RWPE1 (cell line): ENCODE results near the gene POLR1A.

Experiments
- CTCF ChIA-PET: fragments of 350-600 bp; sonication (Branson Sonifier 250); formaldehyde crosslinking; extraction: SDS; loops from one replicate; lab custom pipeline; 2021; lab: Yijun Ruan, JAX
- POLR2A ChIA-PET: fragments of 400-600 bp; formaldehyde crosslinking; extraction: SDS; loops from one replicate; lab custom pipeline; 2020; ENCODE audit warnings: antibody characterized with exemption; ENCODE audit not compliant: low non-redundant PET; lab: Yijun Ruan, JAX
- DNase-seq: peaks from one replicate; pipeline ENCODE4 v3.0.0; 2012; ENCODE audit warnings: low spot score
- H3K27ac ChIP-seq: fragments of 450-650 bp; 2 replicates; pipeline ENCODE4 v1.5.1; 2017
- TF ChIP-seq, protein P1 (sequence below): fragments of 450-650 bp; conservative IDR thresholded peaks from 2 replicates; pipeline ENCODE4 v1.5.1; 2017; ENCODE audit warnings: low read depth, mild to moderate bottlenecking

The POLR1A gene

GRCh38 chr2:86000131-86000937 lies 105.4 kb downstream of the POLR1A start:
- ChIA-PET POLR2A (no interaction called here), CTCF (no interaction called here)
- DNase-seq, result no peak
- TF ChIP-seq, protein P1, sequence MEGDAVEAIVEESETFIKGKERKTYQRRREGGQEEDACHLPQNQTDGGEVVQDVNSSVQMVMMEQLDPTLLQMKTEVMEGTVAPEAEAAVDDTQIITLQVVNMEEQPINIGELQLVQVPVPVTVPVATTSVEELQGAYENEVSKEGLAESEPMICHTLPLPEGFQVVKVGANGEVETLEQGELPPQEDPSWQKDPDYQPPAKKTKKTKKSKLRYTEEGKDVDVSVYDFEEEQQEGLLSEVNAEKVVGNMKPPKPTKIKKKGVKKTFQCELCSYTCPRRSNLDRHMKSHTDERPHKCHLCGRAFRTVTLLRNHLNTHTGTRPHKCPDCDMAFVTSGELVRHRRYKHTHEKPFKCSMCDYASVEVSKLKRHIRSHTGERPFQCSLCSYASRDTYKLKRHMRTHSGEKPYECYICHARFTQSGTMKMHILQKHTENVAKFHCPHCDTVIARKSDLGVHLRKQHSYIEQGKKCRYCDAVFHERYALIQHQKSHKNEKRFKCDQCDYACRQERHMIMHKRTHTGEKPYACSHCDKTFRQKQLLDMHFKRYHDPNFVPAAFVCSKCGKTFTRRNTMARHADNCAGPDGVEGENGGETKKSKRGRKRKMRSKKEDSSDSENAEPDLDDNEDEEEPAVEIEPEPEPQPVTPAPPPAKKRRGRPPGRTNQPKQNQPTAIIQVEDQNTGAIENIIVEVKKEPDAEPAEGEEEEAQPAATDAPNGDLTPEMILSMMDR, result no peak
- no peak overlapping the region for H3K27ac ChIP-seq

DNA sequence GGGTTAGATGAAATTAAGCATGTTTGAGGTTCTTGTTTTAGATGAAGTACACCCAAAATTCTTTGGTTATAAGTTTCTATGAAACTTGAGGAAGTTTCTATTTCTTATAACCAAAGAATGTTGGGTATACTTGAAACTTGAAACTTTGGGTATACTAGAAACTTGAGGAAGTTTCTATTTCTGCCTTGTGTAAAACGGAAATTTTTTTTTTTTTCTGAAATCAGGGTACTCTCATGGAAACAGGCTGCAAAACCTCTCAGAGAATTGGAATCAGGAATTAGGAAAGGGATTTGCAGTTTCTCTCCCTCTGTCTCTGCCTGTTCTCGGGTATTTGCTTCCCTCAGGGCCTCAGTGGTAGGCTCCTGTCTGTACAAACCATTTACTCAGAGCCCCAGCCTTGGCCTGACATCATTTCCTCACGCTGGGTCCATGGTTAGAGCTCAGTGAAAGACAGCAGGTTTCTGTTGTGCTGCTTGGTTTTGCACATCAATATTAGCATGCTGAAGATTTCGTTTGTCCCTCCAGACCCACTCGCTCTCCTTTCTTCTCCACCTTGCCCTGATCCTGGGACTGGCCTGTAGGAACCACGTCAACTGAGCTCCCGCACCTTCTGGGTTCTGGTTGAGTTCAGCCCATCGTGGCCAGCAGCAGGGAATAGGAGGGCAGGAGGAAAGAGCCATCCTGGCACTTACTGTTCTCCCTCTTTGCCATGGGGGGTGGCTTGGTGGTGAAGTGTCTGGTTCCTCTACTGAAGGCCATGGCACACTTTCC lies 106.4 kb downstream of the POLR1A start:
- TF ChIP-seq, protein P1, result no peak
- ChIA-PET POLR2A (no interaction called here), CTCF (no interaction called here)
- H3K27ac ChIP-seq, result no peak overlapping the region
- no peak for DNase-seq

DNA sequence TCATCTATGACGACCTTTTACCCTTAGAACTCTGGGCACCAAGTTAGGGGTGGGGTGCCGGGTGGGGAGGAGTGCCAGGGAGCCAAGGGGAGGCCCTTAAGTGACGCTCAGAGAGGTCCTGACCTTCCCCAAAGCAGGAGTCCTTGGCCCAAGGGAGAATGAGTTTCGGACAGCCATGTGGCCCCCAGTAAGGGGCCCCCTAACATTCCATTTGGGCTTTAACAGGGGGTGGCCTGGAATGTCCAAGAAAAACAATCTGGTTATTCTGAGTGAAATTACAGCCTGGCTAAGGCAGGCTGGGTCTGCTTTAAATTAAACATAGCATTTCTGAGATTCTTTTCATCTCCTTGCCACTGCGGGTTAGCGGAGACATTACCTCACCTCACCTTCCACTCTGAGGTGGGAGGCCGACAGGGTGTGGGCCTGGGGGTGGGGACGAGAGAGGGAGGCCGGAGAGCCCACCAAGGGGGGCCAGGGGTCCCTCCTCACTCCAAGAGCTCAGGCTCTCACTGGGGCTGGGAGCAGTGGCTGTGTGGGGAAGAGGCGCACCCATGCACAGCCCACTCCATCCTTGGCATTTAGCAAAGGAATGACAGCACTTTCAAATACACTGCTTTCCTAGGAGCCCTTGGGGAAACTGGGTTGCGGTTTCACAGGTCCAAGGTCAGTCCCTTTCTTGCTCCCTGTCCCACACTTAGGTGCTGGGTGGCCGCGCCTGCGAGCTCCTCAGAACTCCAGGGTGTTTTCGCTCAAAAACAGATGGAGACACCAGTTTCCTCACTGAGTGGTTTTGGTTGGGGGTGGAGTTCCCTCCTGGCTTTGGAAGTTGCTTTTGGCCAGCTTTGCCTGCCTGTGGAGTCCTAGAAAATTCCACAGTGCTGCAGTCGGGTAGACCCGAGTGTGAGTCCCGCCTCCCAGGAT lies 107.4 kb downstream of the POLR1A start:
- TF ChIP-seq, protein P1, result no peak
- H3K27ac ChIP-seq, result no peak overlapping the region
- DNase-seq, result no peak
- ChIA-PET CTCF (no interaction called here), POLR2A (no interaction called here)

GRCh38 chr2:85997017-85997970 lies 108.4 kb downstream of the POLR1A start:
- CTCF ChIA-PET, result no interaction called here
- TF ChIP-seq, protein P1, result no peak
- POLR2A ChIA-PET, result no interaction called here
- no peak overlapping the region for H3K27ac ChIP-seq
- DNase-seq, result no peak

- H3K27ac ChIP-seq, result no peak overlapping the region
- no peak for DNase-seq
- CTCF ChIA-PET, result no interaction called here
- POLR2A ChIA-PET, result no interaction called here
- TF ChIP-seq, protein P1, result no peak
Observed at GRCh38 chr2:85996591-85996990, 109.1 kb downstream of the POLR1A start.
